Hepatocyte (in vitro differentiated cells): ENCODE results near the gene SIMC1. TPM values are rescaled to one million over a fixed set of nuclear protein-coding genes. Genes with fewer than 3 reads are reported as not detected.
"Not testable (repeated sequence)": the region's sequence is repeated elsewhere in the genome, so short reads cannot be mapped to it uniquely, and the experiment has no call there.

Experiments used
- DNase-seq: peaks from one replicate; pipeline ENCODE4 v3.0.0-alpha.2; 2016; ENCODE audit warnings: low spot score
- H2AFZ ChIP-seq: fragments of 200-600 bp; sonication (generic); 2 replicates; pipeline ENCODE4 v1.6.0; 2016; ENCODE audit warnings: antibody characterized with exemption, mild to moderate bottlenecking
- H3K27ac ChIP-seq: fragments of 200-600 bp; sonication (generic); 2 replicates; pipeline ENCODE4 v1.5.1; 2016; ENCODE audit warnings: mild to moderate bottlenecking
- H3K27me3 ChIP-seq: fragments of 200-600 bp; sonication (generic); 2 replicates; pipeline ENCODE4 v1.6.1; 2016
- H3K36me3 ChIP-seq: fragments of 200-600 bp; sonication (generic); replicated peaks from 2 replicates; pipeline ENCODE4 v1.5.1; 2016; ENCODE audit warnings: low read depth; ENCODE audit not compliant: insufficient read depth
- H3K4me1 ChIP-seq: fragments of 200-600 bp; sonication (generic); 2 replicates; pipeline ENCODE4 v1.5.1; 2016; ENCODE audit warnings: mild to moderate bottlenecking, moderate library complexity; ENCODE audit not compliant: insufficient read depth
- H3K4me2 ChIP-seq: fragments of 200-600 bp; sonication (generic); 2 replicates; pipeline ENCODE4 v1.6.0; 2016
- H3K4me3 ChIP-seq: fragments of 200-600 bp; sonication (generic); 2 replicates; pipeline ENCODE4 v1.5.1; 2016; ENCODE audit warnings: mild to moderate bottlenecking
- H3K79me2 ChIP-seq: fragments of 200-600 bp; sonication (generic); 2 replicates; pipeline ENCODE4 v1.6.0; 2017; ENCODE audit warnings: mild to moderate bottlenecking
- H3K9me2 ChIP-seq: fragments of 200-600 bp; sonication (generic); replicated peaks from 2 replicates; pipeline ENCODE4 v1.6.0; 2017; ENCODE audit warnings: mild to moderate bottlenecking; ENCODE audit not compliant: insufficient read depth
- H3K9me3 ChIP-seq: fragments of 200-600 bp; sonication (generic); 2 replicates; pipeline ENCODE4 v1.5.1; 2016; ENCODE audit warnings: low read depth, mild to moderate bottlenecking
- H4K20me1 ChIP-seq: fragments of 200-600 bp; sonication (generic); 2 replicates; pipeline ENCODE4 v1.6.0; 2016; ENCODE audit warnings: mild to moderate bottlenecking; ENCODE audit not compliant: insufficient read depth, poor library complexity, severe bottlenecking
- CTCF ChIP-seq: fragments of 200-600 bp; sonication (generic); IDR thresholded peaks from 2 replicates; pipeline ENCODE4 v1.5.1; 2016; ENCODE audit warnings: antibody characterized with exemption, mild to moderate bottlenecking; ENCODE audit not compliant: poor library complexity
- EZH2 ChIP-seq: fragments of 200-600 bp; sonication (generic); IDR thresholded peaks from 2 replicates; pipeline ENCODE4 v1.6.1; 2016; ENCODE audit warnings: antibody characterized with exemption, mild to moderate bottlenecking, borderline replicate concordance
- EZH2phosphoT487 ChIP-seq: fragments of 200-600 bp; sonication (generic); IDR thresholded peaks from one replicate; pipeline ENCODE4 v1.6.1; 2018; ENCODE audit warnings: antibody characterized with exemption, mild to moderate bottlenecking, low read depth, moderate library complexity; ENCODE audit not compliant: unreplicated experiment, severe bottlenecking
- WGBS: methylation state at CpG from one replicate; pipeline ENCODE4 v1.1.6; 2016; ENCODE audit warnings: low lambda C conversion rate; ENCODE audit errors: missing lambda C conversion rate; 5-methylcytosine and 5-hydroxymethylcytosine counted together
- polyA plus RNA-seq: library from polyadenylated mRNA; unstranded; fragments of >200 nt; fragmentation: Nextera tagmentation; extraction: Ambion mirVana; gene quantifications from 2 replicates; pipeline ENCODE4 v1.2.1, GENCODE V29; 2016
- total RNA-seq: library from RNA; depleted of rRNA; stranded (reverse); fragments of >200 nt; gene quantifications from 2 replicates; pipeline ENCODE4 v1.2.3, GENCODE V29; 2014

SIMC1 gene
- total and polyA plus RNA-seq, 2 experiments from 2014 or later = 34.7 to 37.6 TPM

GRCh38 chr5:176192094-176192721, 46.0 kb upstream of the SIMC1 start:
- DNase-seq = no peak
- Histone ChIP-seq H3K27ac (no peak overlapping the region), H3K36me3 (no peaks in the 10 kb centered on the region), H3K27me3 (no peaks in the 10 kb centered on the region), H3K4me3 (no peak overlapping the region), H3K4me1 (peaks cover 1% of the 10 kb centered on the region), H4K20me1 (no peaks in the 10 kb centered on the region), H3K9me2 (no peaks in the 10 kb centered on the region), H2AFZ (no peak overlapping the region), H3K79me2 (no peaks in the 10 kb centered on the region), H3K4me2 (no peak overlapping the region), H3K9me3 (no peaks in the 10 kb centered on the region)
- no peak for TF ChIP-seq CTCF
- TF ChIP-seq EZH2phosphoT487 = no peak
- TF ChIP-seq EZH2 = no peak
- WGBS = 80% methylated on average over 13 of the region's 13 CpGs

- not testable (repeated sequence) for H3K4me3 ChIP-seq, H3K9me2 ChIP-seq, DNase-seq, H3K36me3 ChIP-seq, H3K27me3 ChIP-seq, H4K20me1 ChIP-seq, H3K27ac ChIP-seq, H3K4me1 ChIP-seq, H3K9me3 ChIP-seq, H3K79me2 ChIP-seq, H3K4me2 ChIP-seq, H2AFZ ChIP-seq
- WGBS = 64% methylated on average over 4 of the region's 5 CpGs
Measured at GRCh38 chr5:176192722-176193117, 45.5 kb upstream of the SIMC1 start.

GRCh38 chr5:176193636-176194035, 44.6 kb upstream of the SIMC1 start:
- not testable (repeated sequence) for H3K9me2 ChIP-seq, H4K20me1 ChIP-seq, H3K9me3 ChIP-seq, H3K4me1 ChIP-seq, H3K4me3 ChIP-seq, H3K36me3 ChIP-seq, H2AFZ ChIP-seq, H3K27me3 ChIP-seq, H3K79me2 ChIP-seq, H3K27ac ChIP-seq, DNase-seq, H3K4me2 ChIP-seq
- 81% methylated on average over 6 of the region's 17 CpGs for WGBS

GRCh38 chr5:176194238-176195083, 43.8 kb upstream of the SIMC1 start:
- peak overlapping the region; percentile 76 for H3K4me2 ChIP-seq
- H3K9me3 ChIP-seq, H3K4me3 ChIP-seq, H3K79me2 ChIP-seq, DNase-seq, H3K9me2 ChIP-seq, H3K27me3 ChIP-seq, H3K27ac ChIP-seq, H3K4me1 ChIP-seq, H3K36me3 ChIP-seq, H2AFZ ChIP-seq, H4K20me1 ChIP-seq: not testable (repeated sequence)
- 17% methylated on average over 36 of the region's 67 CpGs for WGBS

- not testable (repeated sequence) for H3K4me3 ChIP-seq, H3K9me3 ChIP-seq, H3K27ac ChIP-seq, H4K20me1 ChIP-seq, H3K4me1 ChIP-seq, H3K79me2 ChIP-seq, H3K36me3 ChIP-seq, H3K9me2 ChIP-seq, H3K4me2 ChIP-seq, H3K27me3 ChIP-seq, H2AFZ ChIP-seq, DNase-seq
- WGBS = 40% methylated on average over 6 of the region's 6 CpGs
Measured at GRCh38 chr5:176195084-176195413, 43.2 kb upstream of the SIMC1 start.

GRCh38 chr5:176195487-176196207, 42.6 kb upstream of the SIMC1 start:
- H3K4me2 ChIP-seq, H3K27me3 ChIP-seq, H2AFZ ChIP-seq, H3K9me2 ChIP-seq, H3K9me3 ChIP-seq, H3K27ac ChIP-seq, H3K4me3 ChIP-seq, H3K79me2 ChIP-seq, H4K20me1 ChIP-seq, DNase-seq, H3K4me1 ChIP-seq, H3K36me3 ChIP-seq: not testable (repeated sequence)
- WGBS = 62% methylated on average over 6 of the region's 8 CpGs

- H3K4me2 ChIP-seq, H3K27me3 ChIP-seq, H4K20me1 ChIP-seq, H3K4me3 ChIP-seq, H3K36me3 ChIP-seq, H2AFZ ChIP-seq, DNase-seq, H3K27ac ChIP-seq, H3K4me1 ChIP-seq, H3K9me3 ChIP-seq, H3K9me2 ChIP-seq, H3K79me2 ChIP-seq: not testable (repeated sequence)
- 74% methylated on average over 6 of the region's 7 CpGs for WGBS
Measured at GRCh38 chr5:176196781-176197180, 41.4 kb upstream of the SIMC1 start.
